Effector memory CD4-positive, alpha-beta T cell (primary cell): ENCODE measurements around the gene RSRC1.
"Not testable (repeated sequence)": the region's sequence is repeated elsewhere in the genome, so short reads cannot be mapped to it uniquely, and the experiment has no call there.

ENCODE experiments used
- DNase-seq, 3 donors: peaks; one replicate each; pipeline ENCODE4 v3.0.0-alpha.2; 2020
- H3K27ac ChIP-seq: 2 replicates; pipeline ENCODE4 v1.7.0; 2013; ENCODE audit warnings: mild to moderate bottlenecking, low read length, moderate library complexity; ENCODE audit not compliant: insufficient read depth, poor library complexity, severe bottlenecking
- H3K27me3 ChIP-seq: replicated peaks from 2 replicates; pipeline ENCODE4 v1.7.0; 2013; ENCODE audit warnings: mild to moderate bottlenecking, low read length; ENCODE audit not compliant: insufficient read depth, control insufficient read depth, poor library complexity, severe bottlenecking
- H3K36me3 ChIP-seq: 2 replicates; pipeline ENCODE4 v1.7.0; 2013; ENCODE audit warnings: mild to moderate bottlenecking, low read length, moderate library complexity; ENCODE audit not compliant: control insufficient read depth, insufficient read depth
- H3K4me1 ChIP-seq: 2 replicates; pipeline ENCODE4 v1.7.0; 2013; ENCODE audit warnings: low read length, mild to moderate bottlenecking; ENCODE audit not compliant: control insufficient read depth, insufficient read depth, poor library complexity, severe bottlenecking
- H3K4me3 ChIP-seq: 2 replicates; pipeline ENCODE4 v1.7.0; 2013; ENCODE audit warnings: low read length, low read depth, mild to moderate bottlenecking; ENCODE audit not compliant: insufficient read depth, poor library complexity, severe bottlenecking
- H3K9me3 ChIP-seq: 2 replicates; pipeline ENCODE4 v1.7.0; 2013; ENCODE audit warnings: mild to moderate bottlenecking, low read length, moderate library complexity; ENCODE audit not compliant: control insufficient read depth

RSRC1 gene

GRCh38 chr3:158213461-158213860 is 103.6 kb downstream of the RSRC1 start:
- H3K36me3 ChIP-seq: no peaks in the 10 kb centered on the region
- no peaks in the 10 kb centered on the region for H3K27me3 ChIP-seq
- no peak overlapping the region for H3K27ac ChIP-seq
- no peak for DNase-seq
- H3K4me3 ChIP-seq: no peak overlapping the region
- H3K4me1 ChIP-seq: no peaks in the 10 kb centered on the region
- H3K9me3 ChIP-seq: no peaks in the 10 kb centered on the region

- no peaks in the 10 kb centered on the region for H3K27me3 ChIP-seq
- H3K27ac ChIP-seq: no peak overlapping the region
Measured at GRCh38 chr3:158217992-158218391, 108.1 kb downstream of the RSRC1 start.

DNA sequence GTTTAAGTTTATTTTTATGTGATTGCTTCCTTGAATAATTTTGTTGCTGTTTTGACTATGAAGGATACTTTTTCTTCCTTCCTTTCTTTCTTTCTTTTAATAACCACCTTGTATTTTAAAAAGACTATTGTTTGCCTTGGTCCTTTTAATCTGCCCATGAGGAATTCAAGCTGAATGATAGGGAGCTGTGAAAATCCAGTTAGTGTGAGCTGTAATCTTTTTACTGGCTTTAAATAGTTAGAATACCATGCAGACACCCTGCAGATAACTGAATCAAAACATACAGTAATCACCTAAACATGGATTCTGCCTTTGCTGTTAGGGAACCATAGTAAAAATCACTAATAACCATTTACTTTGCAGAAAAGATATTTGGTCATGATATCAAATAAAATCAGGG is 110.7 kb downstream of the RSRC1 start:
- no peak overlapping the region for H3K4me3 ChIP-seq
- no peaks in the 10 kb centered on the region for H3K9me3 ChIP-seq
- no peaks in the 10 kb centered on the region for H3K36me3 ChIP-seq
- H3K4me1 ChIP-seq: no peaks in the 10 kb centered on the region
- H3K27ac ChIP-seq: no peak overlapping the region
- no peak for DNase-seq
- H3K27me3 ChIP-seq: no peaks in the 10 kb centered on the region

More at GRCh38 chr3:158217992-158218391, 108.1 kb downstream of the RSRC1 start:
- no peaks in the 10 kb centered on the region for H3K4me1 ChIP-seq
- H3K4me3 ChIP-seq: no peak overlapping the region
- DNase-seq: no peak
- no peaks in the 10 kb centered on the region for H3K36me3 ChIP-seq
- H3K9me3 ChIP-seq: no peaks in the 10 kb centered on the region

- DNase-seq: no peak
- Histone ChIP-seq H3K36me3 (no peaks in the 10 kb centered on the region), H3K27me3 (no peaks in the 10 kb centered on the region), H3K9me3 (no peaks in the 10 kb centered on the region), H3K27ac (no peak overlapping the region), H3K4me1 (no peaks in the 10 kb centered on the region), H3K4me3 (no peak overlapping the region)
Measured at GRCh38 chr3:158221426-158221825, 111.5 kb downstream of the RSRC1 start.

GRCh38 chr3:158226429-158226828 is 116.5 kb downstream of the RSRC1 start:
- H3K36me3 ChIP-seq: no peaks in the 10 kb centered on the region
- DNase-seq: no peak
- H3K27me3 ChIP-seq: no peaks in the 10 kb centered on the region
- H3K27ac ChIP-seq: no peak overlapping the region
- no peaks in the 10 kb centered on the region for H3K9me3 ChIP-seq
- H3K4me1 ChIP-seq: no peaks in the 10 kb centered on the region
- no peak overlapping the region for H3K4me3 ChIP-seq

- H3K36me3 ChIP-seq, H3K27me3 ChIP-seq: not testable (repeated sequence)
Measured at GRCh38 chr3:158228942-158229341, 119.1 kb downstream of the RSRC1 start.

GRCh38 chr3:158233791-158234190 is 123.9 kb downstream of the RSRC1 start:
- Histone ChIP-seq H3K4me3 (no peak overlapping the region), H3K9me3 (no peaks in the 10 kb centered on the region), H3K36me3 (no peaks in the 10 kb centered on the region), H3K4me1 (no peaks in the 10 kb centered on the region), H3K27me3 (no peaks in the 10 kb centered on the region), H3K27ac (no peak overlapping the region)
- DNase-seq: no peak

More at GRCh38 chr3:158228942-158229341, 119.1 kb downstream of the RSRC1 start:
- not testable (repeated sequence) for H3K4me3 ChIP-seq, H3K9me3 ChIP-seq, H3K27ac ChIP-seq, H3K4me1 ChIP-seq, DNase-seq

- no peaks in the 10 kb centered on the region for H3K36me3 ChIP-seq
Measured at GRCh38 chr3:158244274-158244673, 134.4 kb downstream of the RSRC1 start.

DNA sequence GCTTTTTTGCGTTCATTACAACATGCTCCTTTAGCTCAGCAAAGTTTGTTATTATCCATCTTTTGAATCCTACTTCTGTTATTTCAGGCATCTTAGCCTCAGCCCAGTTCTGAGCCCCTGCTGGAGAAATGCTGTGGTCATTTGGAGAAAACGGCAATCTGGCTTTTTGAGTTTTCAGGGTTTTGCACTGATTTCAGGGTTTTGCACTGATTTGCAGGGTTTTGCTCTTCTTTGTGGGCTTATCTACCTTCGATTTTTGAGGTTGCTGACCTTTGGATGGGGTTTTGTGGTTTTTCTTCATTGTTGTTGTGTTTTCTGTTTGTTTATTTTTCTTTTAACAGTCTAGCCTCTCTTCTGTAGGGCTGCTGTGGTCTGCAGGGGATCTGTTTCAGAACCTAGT is 137.4 kb downstream of the RSRC1 start:
- Histone ChIP-seq H3K9me3 (no peaks in the 10 kb centered on the region), H3K27me3 (no peaks in the 10 kb centered on the region), H3K4me3 (no peak overlapping the region), H3K4me1 (no peaks in the 10 kb centered on the region), H3K36me3 (no peaks in the 10 kb centered on the region), H3K27ac (no peak overlapping the region)
- DNase-seq: no peak

More at GRCh38 chr3:158244274-158244673, 134.4 kb downstream of the RSRC1 start:
- Histone ChIP-seq H3K27me3 (no peaks in the 10 kb centered on the region), H3K4me3 (no peak overlapping the region), H3K9me3 (no peaks in the 10 kb centered on the region), H3K27ac (no peak overlapping the region), H3K4me1 (no peaks in the 10 kb centered on the region)
- DNase-seq: no peak

- DNase-seq: no peak
Measured at GRCh38 chr3:158248261-158248660, 138.4 kb downstream of the RSRC1 start.

DNA sequence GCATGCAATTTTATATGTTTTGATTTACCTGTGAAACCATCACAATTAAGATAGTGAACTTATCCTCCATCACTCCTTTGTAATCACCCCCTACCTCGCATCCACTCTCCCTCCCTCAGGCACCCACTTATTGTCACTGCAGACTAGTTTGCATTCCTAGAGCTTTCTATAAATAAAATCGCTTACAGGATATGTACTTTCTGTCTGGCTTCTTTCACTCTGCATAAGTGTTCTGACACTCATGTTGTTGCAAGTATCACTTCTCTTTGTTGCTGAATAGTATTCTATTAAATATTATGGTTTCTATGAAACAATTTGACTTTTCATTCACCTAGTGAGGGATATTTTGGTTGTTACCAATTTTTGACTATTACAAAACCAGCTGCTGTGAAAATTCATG is 139.3 kb downstream of the RSRC1 start:
- no peaks in the 10 kb centered on the region for H3K36me3 ChIP-seq
- no peaks in the 10 kb centered on the region for H3K9me3 ChIP-seq
- H3K27ac ChIP-seq: no peak overlapping the region
- no peak overlapping the region for H3K4me3 ChIP-seq
- DNase-seq: no peak
- no peaks in the 10 kb centered on the region for H3K4me1 ChIP-seq
- H3K27me3 ChIP-seq: no peaks in the 10 kb centered on the region

More at GRCh38 chr3:158248261-158248660, 138.4 kb downstream of the RSRC1 start:
- Histone ChIP-seq H3K4me3 (no peak overlapping the region), H3K36me3 (no peaks in the 10 kb centered on the region), H3K9me3 (no peaks in the 10 kb centered on the region), H3K27ac (no peak overlapping the region), H3K4me1 (no peaks in the 10 kb centered on the region), H3K27me3 (no peaks in the 10 kb centered on the region)
